GM19025 (cell line): ENCODE results near the gene FRRS1L.
"Not testable (repeated sequence)": the region's sequence is repeated elsewhere in the genome, so short reads cannot be mapped to it uniquely, and the experiment has no call there.

Experiments
- ATAC-seq: cut with Tn5 transposase; IDR thresholded peaks from one replicate; pipeline ENCODE4 v1.9.1; 2021; ENCODE audit warnings: mild to moderate bottlenecking, low read depth, moderate library complexity; ENCODE audit not compliant: unreplicated experiment

FRRS1L gene

DNA sequence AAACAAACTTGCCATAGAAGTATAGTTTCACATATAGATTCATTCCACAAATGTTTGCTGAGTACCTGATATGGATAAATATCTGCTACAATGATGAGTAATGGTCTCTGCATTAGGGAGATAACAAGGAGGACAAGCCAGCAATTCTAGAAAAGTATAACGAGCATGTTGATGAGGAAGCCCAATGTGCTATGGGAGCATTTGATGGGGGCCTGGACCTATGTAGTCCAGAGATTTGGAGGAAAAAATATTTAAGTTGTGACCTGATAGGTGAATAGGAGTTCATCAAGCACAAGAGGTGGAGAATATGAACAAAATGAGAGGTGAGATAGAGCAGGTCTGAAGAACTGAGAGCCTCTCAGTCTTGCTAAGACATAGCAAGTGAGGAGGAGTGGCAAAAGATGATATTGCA lies 32.9 kb downstream of the FRRS1L start:
- no peak for ATAC-seq

GRCh38 chr9:109133533-109133932 lies 33.5 kb downstream of the FRRS1L start:
- ATAC-seq: no peak

DNA sequence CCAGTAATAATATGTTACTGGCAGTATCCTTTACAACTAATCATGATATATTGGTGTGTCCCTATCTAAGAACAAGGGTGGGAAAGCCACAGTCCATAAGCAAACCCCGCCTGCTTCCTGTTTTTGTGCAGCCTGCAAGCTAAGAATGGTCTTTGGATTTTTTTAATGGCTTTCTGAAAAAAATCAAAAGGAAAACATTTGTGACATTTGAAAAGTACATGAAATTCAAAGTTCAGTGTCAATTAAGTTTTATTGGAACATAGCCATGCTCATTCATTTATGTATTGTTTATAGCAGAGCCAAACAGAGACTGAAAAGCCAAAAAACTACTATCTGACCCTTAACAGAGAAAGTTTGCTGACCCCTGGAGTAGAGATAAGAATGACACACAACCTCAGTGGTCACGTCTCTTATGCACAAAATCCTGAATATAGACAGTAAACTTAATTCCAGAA lies 34.5 kb downstream of the FRRS1L start:
- ATAC-seq: no peak

DNA sequence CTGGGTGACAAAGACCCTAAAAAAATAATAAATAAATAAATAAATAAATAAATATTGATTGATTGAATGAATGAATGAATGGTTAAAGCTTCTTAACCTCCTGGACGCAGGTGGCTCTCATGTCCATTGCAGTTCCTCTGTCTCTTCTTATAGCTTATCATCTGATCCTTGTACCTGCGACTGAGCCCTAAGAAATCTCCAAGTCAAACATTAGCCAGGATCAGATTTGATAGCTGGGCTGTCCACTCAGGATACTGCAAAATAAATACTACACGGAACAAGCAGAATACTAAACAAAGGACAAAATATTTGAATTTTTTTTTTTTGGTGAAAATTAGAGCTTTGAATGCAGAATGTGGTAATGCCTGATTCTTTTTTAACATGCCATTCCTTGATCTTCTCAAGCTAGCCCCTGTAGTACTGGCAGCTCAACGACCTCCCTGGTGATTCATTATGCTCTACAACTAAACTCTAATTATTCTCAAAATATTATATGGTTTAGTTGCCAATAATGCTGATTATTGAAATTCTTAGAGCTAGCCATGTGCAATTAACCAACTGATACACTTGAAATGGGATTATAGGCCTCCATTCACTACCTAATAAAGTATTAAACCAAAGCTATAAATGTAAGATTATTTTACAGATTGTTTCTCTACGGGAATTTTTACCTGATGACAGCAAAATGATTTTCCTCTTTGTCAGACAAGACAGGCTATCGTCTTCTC lies 37.4 kb downstream of the FRRS1L start:
- no peak for ATAC-seq

DNA sequence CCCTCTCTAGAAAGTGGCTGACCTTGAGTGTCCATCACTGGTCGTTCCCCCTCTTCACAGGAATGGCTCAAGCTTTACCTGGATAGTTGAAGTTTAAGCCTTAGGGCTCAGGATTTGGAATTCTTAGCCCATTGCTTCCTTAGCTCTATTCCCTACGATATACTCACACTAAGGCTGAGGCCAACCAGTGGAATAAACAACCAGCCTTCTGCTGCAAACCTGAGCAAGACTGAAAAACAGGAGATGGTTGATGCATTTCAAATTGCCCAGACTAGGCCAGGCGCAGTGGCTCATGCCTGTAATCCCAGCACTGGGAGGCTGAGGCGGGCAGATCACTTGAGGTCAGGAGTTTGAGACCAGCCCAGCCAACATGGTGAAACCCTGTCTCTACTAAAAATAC lies 40.4 kb downstream of the FRRS1L start:
- ATAC-seq: not testable (repeated sequence)

DNA sequence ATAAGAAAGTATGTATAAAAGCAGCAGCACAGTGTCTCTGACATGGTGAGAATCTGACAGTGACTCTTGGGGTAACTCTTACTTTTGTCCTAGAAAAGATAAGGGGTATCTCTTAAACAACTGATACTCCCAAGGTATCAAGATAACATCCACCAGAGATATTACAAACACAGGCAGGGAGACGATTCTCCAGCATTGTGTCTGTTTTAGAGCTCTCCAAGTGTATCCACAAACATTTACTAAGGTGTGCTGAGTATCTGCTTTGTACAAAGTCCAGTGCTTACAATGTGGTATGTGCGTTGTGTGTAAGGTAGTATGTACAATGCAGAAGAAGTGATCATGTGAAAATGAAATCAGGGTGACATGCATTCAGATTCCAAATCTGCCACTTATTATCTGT lies 42.9 kb downstream of the FRRS1L start:
- no peak for ATAC-seq

DNA sequence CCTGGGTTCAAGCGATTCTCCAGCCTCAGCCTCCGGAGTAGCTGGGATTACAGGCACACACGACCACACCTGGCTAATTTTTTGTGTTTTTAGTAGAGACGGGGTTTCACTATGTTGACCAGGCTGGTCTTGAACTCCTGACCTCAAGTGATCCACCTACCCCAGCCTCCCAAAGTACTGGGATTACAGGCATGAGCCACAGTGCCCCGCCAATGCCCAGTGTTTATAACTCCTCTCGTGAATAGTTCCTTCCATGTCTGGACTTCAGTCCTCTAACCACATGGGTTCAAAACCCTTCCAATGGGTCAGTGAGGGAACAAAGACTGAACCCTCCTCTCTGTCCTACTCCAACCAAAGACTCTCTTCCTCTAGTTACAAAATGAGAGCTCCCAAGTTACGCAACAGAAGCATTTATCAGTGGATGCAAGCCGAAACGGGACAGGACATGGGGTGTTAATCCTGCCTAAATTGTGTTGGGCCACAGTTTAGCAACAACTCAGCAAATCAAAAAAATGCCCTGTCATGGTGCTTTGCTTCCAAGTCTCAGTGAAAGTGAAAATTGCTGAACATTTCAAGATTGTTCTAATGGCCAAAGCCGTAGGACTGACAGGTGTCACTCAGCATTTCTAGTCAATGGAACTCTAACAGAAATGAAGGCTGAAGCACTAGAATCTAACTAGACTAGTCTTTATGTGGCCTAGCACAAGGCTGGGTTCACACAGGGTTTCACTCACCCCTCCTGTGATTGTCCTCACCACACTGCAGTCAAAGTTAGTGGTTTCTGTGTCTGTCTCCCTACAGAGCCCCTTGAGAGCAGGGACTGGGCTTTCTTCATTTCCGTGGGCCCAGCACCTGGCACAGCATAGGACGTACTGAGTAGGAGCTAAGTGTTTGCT lies 44.1 kb downstream of the FRRS1L start:
- no peak for ATAC-seq

DNA sequence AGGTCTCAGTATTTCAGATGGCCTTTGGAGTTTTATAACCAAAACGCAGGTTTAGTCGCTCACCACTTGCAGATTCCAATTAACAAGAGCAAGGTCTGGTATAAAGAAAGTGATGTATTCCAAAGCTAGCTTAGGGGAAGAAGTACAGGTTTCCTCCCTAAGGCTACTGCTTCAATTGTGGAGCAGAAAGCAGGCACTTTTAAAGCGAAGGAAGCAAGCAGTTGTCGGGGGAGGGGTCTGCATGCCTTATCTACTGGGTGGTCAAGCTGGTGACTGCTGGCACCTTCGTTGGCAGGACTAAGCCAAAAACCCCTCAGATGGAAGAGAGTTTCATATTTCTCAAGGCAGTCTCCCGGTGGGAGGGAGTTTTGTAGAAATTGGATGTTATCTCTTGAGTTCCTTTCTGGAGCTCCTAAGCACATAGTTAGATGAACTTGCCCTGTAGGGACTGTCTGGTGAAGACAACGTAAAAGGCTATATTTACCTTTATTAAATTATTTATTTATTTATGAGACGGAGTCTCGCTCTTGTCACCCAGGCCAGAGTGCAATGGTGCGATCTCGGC lies 45.7 kb downstream of the FRRS1L start:
- ATAC-seq: no peak

DNA sequence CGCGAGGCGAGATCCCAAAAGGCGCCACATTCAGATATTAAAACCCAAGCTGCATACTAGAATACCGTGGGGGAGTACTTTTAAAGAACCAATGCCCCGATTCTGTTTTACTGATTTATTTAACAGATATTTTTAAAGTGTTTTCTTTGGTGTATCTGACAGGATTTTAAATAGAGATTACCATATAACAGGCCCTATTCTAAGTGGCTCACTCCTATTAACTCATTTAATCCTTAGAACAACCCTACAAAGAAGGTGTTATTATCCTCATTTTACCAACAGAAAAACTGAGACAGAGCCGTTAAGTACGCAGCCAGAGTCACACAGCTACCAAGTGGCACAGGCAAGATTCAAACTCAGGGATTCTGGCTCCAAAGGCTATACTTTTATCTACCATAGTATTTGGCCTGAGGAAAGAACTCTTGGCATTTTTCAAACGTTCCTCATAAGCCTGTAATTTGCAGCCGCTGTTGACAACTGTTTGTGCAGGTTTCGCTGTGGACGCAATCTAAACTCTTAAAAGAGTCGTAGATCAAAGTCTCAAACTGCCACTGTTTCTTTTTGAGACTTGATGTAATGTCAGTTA lies 46.8 kb downstream of the FRRS1L start:
- no peak for ATAC-seq

- peak; percentile 91 for ATAC-seq
Observed at GRCh38 chr9:109119439-109120203, 47.4 kb downstream of the FRRS1L start, which contains the start of gene TMEM245. TMEM245 (minus strand) TSS chr9:109119947; CDS start chr9:109119913, 34 bp downstream.

DNA sequence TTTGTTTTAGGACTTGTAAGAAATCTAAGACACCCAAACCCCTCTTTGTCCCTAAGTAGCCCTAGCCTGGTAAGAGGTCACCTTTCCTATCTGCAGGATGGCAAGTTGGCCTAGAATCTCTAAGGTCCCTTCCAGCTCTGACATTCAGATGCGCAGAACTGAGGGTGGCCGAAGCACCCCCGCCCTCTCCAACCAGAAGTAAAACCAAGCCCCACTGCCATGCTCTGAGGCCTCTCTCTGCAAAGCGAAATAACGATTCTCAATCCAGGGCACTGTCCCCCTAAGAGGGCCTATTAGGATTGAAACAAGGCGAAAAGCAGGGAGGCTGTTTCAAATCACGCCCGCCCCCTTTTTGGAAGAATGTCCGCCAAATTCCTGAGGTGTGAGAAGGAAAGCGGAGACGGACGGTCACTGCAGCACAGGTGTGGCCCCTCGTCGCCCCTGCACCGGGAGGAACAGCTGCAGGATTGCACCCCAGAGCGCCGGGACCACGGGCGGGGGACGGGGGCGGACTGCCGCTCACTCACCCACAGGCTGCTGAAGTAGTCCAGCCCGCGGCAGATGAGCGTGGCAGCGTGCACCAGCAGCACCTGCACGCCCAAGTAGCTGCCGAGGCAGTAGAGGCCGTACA lies 48.1 kb downstream of the FRRS1L start:
- ATAC-seq: no peak

- no peak for ATAC-seq
Observed at GRCh38 chr9:109117856-109118807, 48.9 kb downstream of the FRRS1L start.

DNA sequence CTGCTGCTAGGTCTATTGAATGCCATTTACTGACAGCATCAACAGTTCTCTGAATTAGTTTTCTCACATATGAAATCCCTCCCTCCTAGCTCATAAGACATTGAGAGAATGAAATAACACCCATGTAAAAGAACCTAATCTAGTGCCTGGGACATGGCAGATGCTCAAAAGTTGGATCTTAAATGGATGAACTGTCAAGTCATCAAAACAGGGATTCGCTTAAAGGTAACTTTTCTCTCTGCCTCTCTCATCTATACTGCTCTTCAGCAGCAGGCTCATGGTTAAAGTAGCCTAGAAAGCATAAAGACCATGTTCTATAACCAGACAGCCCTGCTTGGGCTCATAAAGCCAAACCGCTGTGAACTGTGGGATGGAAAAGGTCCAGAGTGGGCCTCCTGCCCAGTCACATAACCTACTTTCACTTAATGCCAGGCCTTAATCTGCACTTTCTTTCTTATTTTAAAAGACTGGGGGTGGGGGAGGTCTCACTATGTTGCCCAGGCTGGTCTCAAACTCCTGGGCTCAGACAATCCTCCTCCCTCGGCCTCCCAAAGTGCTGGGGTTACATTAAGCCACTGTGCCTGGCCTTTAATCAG lies 51.0 kb downstream of the FRRS1L start:
- ATAC-seq: no peak

- no peak for ATAC-seq
Observed at GRCh38 chr9:109114670-109115069, 52.4 kb downstream of the FRRS1L start.

GRCh38 chr9:109113892-109114609 lies 53.0 kb downstream of the FRRS1L start:
- no peak for ATAC-seq

DNA sequence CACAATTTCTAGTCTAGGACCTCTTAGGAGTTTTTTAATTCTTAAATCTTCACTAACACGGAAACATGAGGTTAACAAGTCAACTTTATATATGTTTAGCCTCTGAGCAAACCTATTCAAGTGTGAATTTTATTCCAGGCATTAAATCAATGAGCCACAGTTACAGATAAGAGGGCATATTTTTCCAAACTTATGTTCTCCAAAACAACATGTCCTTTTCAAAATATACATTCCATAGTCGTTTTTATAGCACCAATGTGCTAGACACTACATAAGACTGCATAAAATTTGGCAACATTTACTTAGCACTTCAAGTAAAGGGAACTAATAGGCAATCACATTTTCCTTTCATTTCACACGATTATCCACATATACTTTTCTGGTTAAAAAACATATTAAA lies 53.8 kb downstream of the FRRS1L start:
- ATAC-seq: no peak

DNA sequence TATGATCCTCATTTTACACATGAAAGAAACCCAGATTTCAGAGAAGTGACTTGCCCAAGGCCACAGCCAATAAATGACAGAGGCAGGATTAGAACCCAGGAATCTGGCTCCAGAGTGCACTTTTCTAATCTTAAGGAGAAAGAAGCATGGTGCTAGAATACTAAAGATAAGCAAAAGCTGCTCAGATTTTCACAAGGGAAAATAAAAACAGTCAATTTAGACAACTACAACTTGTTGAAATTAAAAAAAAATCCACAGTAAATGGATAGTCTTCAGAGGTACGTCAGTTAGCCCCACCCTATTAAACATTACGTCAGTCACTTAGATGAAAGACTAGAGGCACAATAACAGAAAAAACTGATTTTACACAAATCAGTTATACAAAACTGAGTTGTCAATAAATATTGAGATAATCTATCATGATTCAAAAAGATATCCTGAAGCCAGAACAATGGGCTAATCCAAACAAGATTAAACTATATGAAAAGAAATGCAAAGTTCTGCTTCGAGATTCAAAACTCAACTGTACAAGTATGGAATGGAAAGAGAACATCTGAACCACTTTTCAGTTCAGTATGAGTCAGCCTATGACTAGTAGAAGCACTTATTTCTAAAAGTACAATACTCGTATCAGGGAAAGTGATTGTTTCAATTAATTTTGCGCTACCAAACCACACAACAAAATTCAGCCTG lies 56.6 kb downstream of the FRRS1L start:
- ATAC-seq: no peak
